Superior temporal gyrus (tissue), 1 donor: ENCODE measurements around the gene SUFU.
"Not testable (repeated sequence)": the region's sequence is repeated elsewhere in the genome, so short reads cannot be mapped to it uniquely, and the experiment has no call there.

Experiments used
- DNase-seq: peaks from one replicate; pipeline ENCODE4 v3.0.0-alpha.2; 2016; ENCODE audit errors: extremely low spot score

SUFU gene

GRCh38 chr10:102652170-102652916 is 148.6 kb downstream of the SUFU start:
- no peak for DNase-seq

- no peak for DNase-seq
These were observed 149.3 kb downstream of the SUFU start for GRCh38 chr10:102653060-102653459.

- no peak for DNase-seq
These were observed 150.8 kb downstream of the SUFU start for GRCh38 chr10:102654566-102654965.

- no peak for DNase-seq
These were observed 151.2 kb downstream of the SUFU start for GRCh38 chr10:102654969-102655368.

GRCh38 chr10:102656026-102656425 is 152.3 kb downstream of the SUFU start:
- no peak for DNase-seq

- no peak for DNase-seq
These were observed 153.1 kb downstream of the SUFU start for GRCh38 chr10:102656791-102657371.

GRCh38 chr10:102657451-102657850 is 153.7 kb downstream of the SUFU start:
- no peak for DNase-seq

- no peak for DNase-seq
These were observed 154.4 kb downstream of the SUFU start for GRCh38 chr10:102657984-102658724.

- no peak for DNase-seq
These were observed 155.0 kb downstream of the SUFU start for GRCh38 chr10:102658802-102659201.

GRCh38 chr10:102660888-102661657 is 157.3 kb downstream of the SUFU start:
- DNase-seq: no peak

- no peak for DNase-seq
These were observed 157.9 kb downstream of the SUFU start for GRCh38 chr10:102661658-102662028.

- DNase-seq: no peak
These were observed 162.2 kb downstream of the SUFU start for GRCh38 chr10:102665904-102666509.

- not testable (repeated sequence) for DNase-seq
These were observed 163.6 kb downstream of the SUFU start for GRCh38 chr10:102667411-102667810.

- peak; percentile 45 for DNase-seq
These were observed 164.7 kb downstream of the SUFU start for GRCh38 chr10:102668326-102669107.

GRCh38 chr10:102669206-102670064 is 165.7 kb downstream of the SUFU start:
- DNase-seq: no peak

GRCh38 chr10:102670065-102670670 is 166.4 kb downstream of the SUFU start:
- no peak for DNase-seq

- no peak for DNase-seq
These were observed 167.2 kb downstream of the SUFU start for GRCh38 chr10:102670871-102671434.

- DNase-seq: peak; percentile 42
These were observed 169.6 kb downstream of the SUFU start for GRCh38 chr10:102673236-102673818.
